DOHH2 (cell line): ENCODE measurements around the gene DTNB.

ENCODE experiments used
- H3F3A ChIP-seq: fragments of 200-600 bp; sonication (generic), shearing (Covaris generic); 2 replicates; pipeline ENCODE4 v1.6.0; 2016; ENCODE audit warnings: antibody characterized with exemption, mild to moderate bottlenecking; ENCODE audit not compliant: control insufficient read depth, insufficient read depth
- H3K27ac ChIP-seq: fragments of 200-600 bp; sonication (generic); 2 replicates; pipeline ENCODE4 v1.5.1; 2014; ENCODE audit warnings: low read depth, mild to moderate bottlenecking, low read length, moderate library complexity
- H3K27me3 ChIP-seq: fragments of 200-600 bp; sonication (generic); 2 replicates; pipeline ENCODE4 v1.6.1; 2014; ENCODE audit warnings: mild to moderate bottlenecking, low read length, mixed read lengths; ENCODE audit not compliant: control insufficient read depth
- H3K36me3 ChIP-seq: fragments of 200-600 bp; sonication (generic); 2 replicates; pipeline ENCODE4 v1.6.1; 2014; ENCODE audit warnings: mild to moderate bottlenecking, low read length, moderate library complexity, mixed read lengths; ENCODE audit not compliant: control insufficient read depth
- H3K4me1 ChIP-seq: fragments of 200-600 bp; sonication (generic); 2 replicates; pipeline ENCODE4 v1.6.1; 2014; ENCODE audit warnings: mild to moderate bottlenecking, low read length, mixed read lengths; ENCODE audit not compliant: control insufficient read depth
- H3K4me2 ChIP-seq: fragments of 200-600 bp; sonication (generic); 2 replicates; pipeline ENCODE4 v1.6.0; 2014; ENCODE audit warnings: mild to moderate bottlenecking, low read length, moderate library complexity
- H3K4me3 ChIP-seq: fragments of 200-600 bp; sonication (generic); 2 replicates; pipeline ENCODE4 v1.5.1; 2014; ENCODE audit warnings: mild to moderate bottlenecking, low read length, mixed read lengths
- H3K79me2 ChIP-seq: fragments of 200-600 bp; sonication (generic); 2 replicates; pipeline ENCODE4 v1.6.1; 2014; ENCODE audit warnings: mild to moderate bottlenecking, low read length, mixed read lengths; ENCODE audit not compliant: control insufficient read depth
- H3K9me2 ChIP-seq: fragments of 200-600 bp; sonication (generic); replicated peaks from 2 replicates; pipeline ENCODE4 v1.6.1; 2014; ENCODE audit warnings: mild to moderate bottlenecking, low read length, mixed read lengths; ENCODE audit not compliant: control insufficient read depth
- H3K9me3 ChIP-seq: fragments of 200-600 bp; sonication (generic); 2 replicates; pipeline ENCODE4 v1.6.1; 2014; ENCODE audit warnings: antibody characterized with exemption, low read length, mixed read lengths; ENCODE audit not compliant: control insufficient read depth, insufficient read depth
- H4K20me1 ChIP-seq: fragments of 200-600 bp; sonication (generic); 2 replicates; pipeline ENCODE4 v1.6.0; 2014; ENCODE audit warnings: low read depth, mild to moderate bottlenecking, antibody characterized with exemption, low read length, moderate library complexity; ENCODE audit not compliant: control insufficient read depth, insufficient read depth
- CTCF ChIP-seq: fragments of 200-600 bp; sonication (generic); IDR thresholded peaks from one replicate; pipeline ENCODE4 v1.5.1; 2014; ENCODE audit warnings: antibody characterized with exemption, mild to moderate bottlenecking, low read depth, low read length; ENCODE audit not compliant: poor library complexity, severe bottlenecking
- EZH2phosphoT487 ChIP-seq: fragments of 200-600 bp; sonication (generic); IDR thresholded peaks from 2 replicates; pipeline ENCODE4 v1.6.1; 2017; ENCODE audit warnings: borderline replicate concordance, mild to moderate bottlenecking, antibody characterized with exemption, low read length, moderate library complexity, mixed read lengths

Gene DTNB

DNA sequence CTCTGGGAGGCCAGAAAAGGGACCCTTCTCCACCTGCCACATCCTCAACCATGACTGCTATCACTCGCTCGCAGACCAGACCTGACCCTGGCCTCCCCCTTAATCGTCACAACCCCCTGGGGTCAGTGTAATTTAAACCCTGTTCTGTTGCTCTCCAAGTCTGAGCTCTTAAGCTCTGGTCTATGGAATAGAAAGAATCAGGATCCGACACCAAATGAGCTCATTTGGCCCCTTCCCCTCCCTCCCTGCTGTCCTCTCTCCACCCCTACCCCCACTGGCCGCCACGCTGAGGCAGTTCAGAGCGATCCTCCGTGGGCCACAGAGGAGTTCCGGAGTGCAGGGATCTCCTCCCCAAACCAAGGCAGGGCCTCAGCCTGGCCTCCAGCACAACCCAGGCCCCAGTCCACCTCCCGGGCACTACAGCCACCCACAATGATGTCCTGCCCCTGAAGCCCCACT, 337.0 kb downstream of the DTNB start:
- Histone ChIP-seq H3K9me2 (no peaks in the 10 kb centered on the region), H3K4me1 (peaks cover 12% of the 10 kb centered on the region), H3K27ac (no peak overlapping the region), H4K20me1 (no peaks in the 10 kb centered on the region; the same call in 1 of the 2 replicates), H3K9me3 (no peaks in the 10 kb centered on the region), H3K4me3 (no peak overlapping the region), H3K27me3 (no peaks in the 10 kb centered on the region), H3K4me2 (no peak overlapping the region), H3K36me3 (no peaks in the 10 kb centered on the region), H3F3A (no peaks in the 10 kb centered on the region), H3K79me2 (no peaks in the 10 kb centered on the region)
- TF ChIP-seq CTCF (no peak), EZH2phosphoT487 (no peak)

GRCh38 chr2:25335971-25336370, 337.4 kb downstream of the DTNB start:
- no peak overlapping the region for H3K4me2 ChIP-seq
- no peak overlapping the region for H3K4me3 ChIP-seq
- H4K20me1 ChIP-seq, result no peaks in the 10 kb centered on the region; the same call in 1 of the 2 replicates
- no peaks in the 10 kb centered on the region for H3K36me3 ChIP-seq
- peaks cover 12% of the 10 kb centered on the region for H3K4me1 ChIP-seq
- H3K9me2 ChIP-seq, result no peaks in the 10 kb centered on the region
- no peaks in the 10 kb centered on the region for H3F3A ChIP-seq
- H3K27me3 ChIP-seq, result no peaks in the 10 kb centered on the region
- TF ChIP-seq CTCF (no peak), EZH2phosphoT487 (no peak)
- H3K79me2 ChIP-seq, result no peaks in the 10 kb centered on the region
- no peaks in the 10 kb centered on the region for H3K9me3 ChIP-seq
- H3K27ac ChIP-seq, result no peak overlapping the region

DNA sequence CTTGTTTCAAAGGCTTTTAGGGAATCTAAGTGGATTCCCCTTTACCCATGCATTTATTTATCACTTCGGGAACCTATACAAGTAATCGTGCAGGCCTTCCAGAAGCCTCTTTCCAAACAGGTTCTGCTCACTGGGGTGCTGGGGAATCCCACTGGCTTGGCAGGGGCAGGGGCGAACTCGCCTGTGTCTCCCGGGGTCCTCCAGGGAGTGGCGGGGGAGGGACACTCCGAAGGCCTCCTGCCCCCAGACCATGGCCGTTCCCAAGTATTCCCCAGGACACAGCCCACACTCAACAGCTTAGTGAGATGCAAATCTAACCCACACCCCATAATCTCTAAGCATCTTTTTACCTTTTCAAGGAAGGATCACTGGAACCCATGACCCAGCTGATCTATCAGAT, 338.2 kb downstream of the DTNB start:
- H3K4me1 ChIP-seq, result peaks cover 9% of the 10 kb centered on the region
- H4K20me1 ChIP-seq, result no peaks in the 10 kb centered on the region; the same call in 1 of the 2 replicates
- H3K4me3 ChIP-seq, result no peak overlapping the region
- no peaks in the 10 kb centered on the region for H3K9me2 ChIP-seq
- no peaks in the 10 kb centered on the region for H3K27me3 ChIP-seq
- no peak overlapping the region for H3K4me2 ChIP-seq
- H3K9me3 ChIP-seq, result no peaks in the 10 kb centered on the region
- H3F3A ChIP-seq, result no peaks in the 10 kb centered on the region
- no peak overlapping the region for H3K27ac ChIP-seq
- TF ChIP-seq CTCF, result no peak
- TF ChIP-seq EZH2phosphoT487, result no peak
- H3K79me2 ChIP-seq, result no peaks in the 10 kb centered on the region
- H3K36me3 ChIP-seq, result no peaks in the 10 kb centered on the region

- Histone ChIP-seq H4K20me1 (no peaks in the 10 kb centered on the region; the same call in 1 of the 2 replicates), H3K79me2 (no peaks in the 10 kb centered on the region)
Observed at GRCh38 chr2:25334482-25334881, 338.9 kb downstream of the DTNB start.

More at GRCh38 chr2:25334482-25334881, 338.9 kb downstream of the DTNB start:
- Histone ChIP-seq H3K4me2 (no peak overlapping the region), H3K27me3 (no peaks in the 10 kb centered on the region), H3K36me3 (no peaks in the 10 kb centered on the region), H3K4me1 (peaks cover 9% of the 10 kb centered on the region), H3K9me3 (no peaks in the 10 kb centered on the region), H3K27ac (no peak overlapping the region), H3K4me3 (no peak overlapping the region), H3K9me2 (no peaks in the 10 kb centered on the region), H3F3A (no peaks in the 10 kb centered on the region)
- TF ChIP-seq CTCF (no peak), EZH2phosphoT487 (no peak)
